Measurements from ENCODE around the gene SUCLA2. TPM values are rescaled to one million over a fixed set of nuclear protein-coding genes. Genes with fewer than 3 reads are reported as not detected.

SUCLA2 gene
- total and polyA plus RNA-seq, 2 donors (not counting 3 experiments of a cell fraction or from before 2014, with no cell fraction given) = 13.6 to 37.0 TPM

GRCh38 chr13:48012668-48013067, 11.6 kb upstream of the SUCLA2 start:
- no peak overlapping the region for H3K4me3 ChIP-seq (replicated peaks in 1 of 3; ENCODE audit: insufficient read depth in 1 of 3, low read depth in 1 of 3, low read length in 3 of 3)
- no peaks in the 10 kb centered on the region for H3K79me2 ChIP-seq (ENCODE audit: control insufficient read depth, insufficient read depth, low read length)
- no peak overlapping the region for H2AFZ ChIP-seq (ENCODE audit: low read depth, low read length)
- no TSS peak for BruUV-seq (replicated peaks)
- FAIRE-seq (no peak), DNase-seq (ENCODE audit: low read depth, low spot score) (no peak)
- no peaks in the 10 kb centered on the region for H3K4me1 ChIP-seq (ENCODE audit: control insufficient read depth, extremely low read depth, insufficient read depth, low read length)
- H3K27ac ChIP-seq (ENCODE audit: insufficient read depth, low read depth, low read length) = no peak overlapping the region
- no peaks in the 10 kb centered on the region for H3K9me3 ChIP-seq (replicated peaks; ENCODE audit: control insufficient read depth, insufficient read depth, low read length)
- intact Hi-C loops (cut with micrococcal nuclease) (no loop called here), dilution Hi-C loops (cut with MboI; ENCODE audit: extremely low pct_ligation_motif_present, low sequenced_read_pairs) (no loop called here)
- no peaks in the 10 kb centered on the region for H3K36me3 ChIP-seq (ENCODE audit: control insufficient read depth in 2 of 2, extremely low read depth in 1 of 2, insufficient read depth in 2 of 2, low read length in 2 of 2)
- no peaks in the 10 kb centered on the region for H3K9me1 ChIP-seq (replicated peaks; ENCODE audit: control insufficient read depth, extremely low read depth, insufficient read depth, low read length)
- H4K20me1 ChIP-seq (replicated peaks; ENCODE audit: control insufficient read depth, extremely low read depth, insufficient read depth, low read length) = no peaks in the 10 kb centered on the region
- POLR2A ChIA-PET = no interaction called here
- CTCF ChIA-PET = no interaction called here
- H3K9ac ChIP-seq (replicated peaks; ENCODE audit: extremely low read depth, insufficient read depth, low read length) = no peak overlapping the region
- TF ChIP-seq CTCF (IDR thresholded peaks at IDR 0.05; ENCODE audit: extremely low read depth in 1 of 2, insufficient read depth in 1 of 2, low read depth in 1 of 2, low read length in 2 of 2) (no peak), MAX (IDR thresholded peaks at IDR 0.05; ENCODE audit: insufficient read depth, insufficient read length) (no peak), POLR2AphosphoS5 (IDR thresholded peaks at IDR 0.05; ENCODE audit: insufficient read depth, low read depth, low read length) (no peak), POLR2A (IDR thresholded peaks at IDR 0.05; ENCODE audit: low read depth, low read length) (no peak), MYC (IDR thresholded peaks at IDR 0.05; ENCODE audit: low read depth, low read length) (no peak), FOS (IDR thresholded peaks at IDR 0.05; ENCODE audit: borderline replicate concordance, insufficient read depth, low read length) (no peak), EZH2 (IDR thresholded peaks at IDR 0.05; ENCODE audit: borderline replicate concordance, low read depth, low read length, severe bottlenecking) (no peak), JUN (IDR thresholded peaks at IDR 0.05; ENCODE audit: borderline replicate concordance, insufficient read depth, insufficient read length, low read depth) (no peak), GATA2 (IDR thresholded peaks at IDR 0.05; ENCODE audit: insufficient read depth, insufficient read length, low read depth, low read length) (no peak)
- H3K4me2 ChIP-seq (ENCODE audit: insufficient read depth, low read length) = no peak overlapping the region
- no peaks in the 10 kb centered on the region for H3K27me3 ChIP-seq (ENCODE audit: control insufficient read depth in 2 of 2, insufficient read depth in 2 of 2, low read length in 2 of 2)

All from endothelial cell of umbilical vein (primary cell).